Smooth muscle cell (in vitro differentiated cells): ENCODE data around the gene TNFRSF1A. TPM values are rescaled to one million over a fixed set of nuclear protein-coding genes. Genes with fewer than 3 reads are reported as not detected.
A peak's percentile ranks its signal among the peaks of the same experiment; 100 is the strongest.

Source experiments
- DNase-seq: peaks from one replicate; lab custom pipeline; 2025; ENCODE audit not compliant: unreplicated experiment; lab: John Stamatoyannopoulos, UW
- H2AFZ ChIP-seq: fragments of 200-600 bp; sonication (generic); 2 replicates; pipeline ENCODE4 v1.6.0; 2016; ENCODE audit warnings: antibody characterized with exemption, low read depth, mild to moderate bottlenecking
- H3F3A ChIP-seq: fragments of 200-600 bp; sonication (generic); 2 replicates; pipeline ENCODE4 v1.6.0; 2017; ENCODE audit warnings: antibody characterized with exemption, low read depth
- H3K27ac ChIP-seq: fragments of 200-600 bp; sonication (generic); 2 replicates; pipeline ENCODE4 v1.5.1; 2016; ENCODE audit warnings: low read depth, mild to moderate bottlenecking
- H3K27me3 ChIP-seq: fragments of 200-600 bp; sonication (generic); 2 replicates; pipeline ENCODE4 v1.6.1; 2016; ENCODE audit warnings: low read depth, mild to moderate bottlenecking
- H3K36me3 ChIP-seq: fragments of 200-600 bp; sonication (generic); 2 replicates; pipeline ENCODE4 v1.5.1; 2016; ENCODE audit warnings: low read depth
- H3K4me1 ChIP-seq: fragments of 200-600 bp; sonication (generic); 2 replicates; pipeline ENCODE4 v1.5.1; 2016; ENCODE audit warnings: low read depth
- H3K4me2 ChIP-seq: fragments of 200-600 bp; sonication (generic); 2 replicates; pipeline ENCODE4 v1.6.0; 2016; ENCODE audit warnings: mild to moderate bottlenecking
- H3K4me3 ChIP-seq: fragments of 200-600 bp; sonication (generic); 2 replicates; pipeline ENCODE4 v1.5.1; 2016; ENCODE audit warnings: mild to moderate bottlenecking
- H3K79me2 ChIP-seq: fragments of 200-600 bp; sonication (generic); 2 replicates; pipeline ENCODE4 v1.6.0; 2016; ENCODE audit warnings: low read depth, mild to moderate bottlenecking
- H3K9ac ChIP-seq: fragments of 200-600 bp; sonication (generic); 2 replicates; pipeline ENCODE4 v1.6.0; 2016; ENCODE audit warnings: low read depth
- H3K9me3 ChIP-seq: fragments of 200-600 bp; sonication (generic); replicated peaks from 2 replicates; pipeline ENCODE4 v1.5.1; 2016; ENCODE audit warnings: low read depth
- H4K20me1 ChIP-seq: fragments of 200-600 bp; sonication (generic); 2 replicates; pipeline ENCODE4 v1.6.0; 2016; ENCODE audit warnings: low read depth
- CTCF ChIP-seq: fragments of 200-600 bp; sonication (generic); IDR thresholded peaks from 2 replicates; pipeline ENCODE4 v1.5.1; 2017; ENCODE audit warnings: borderline replicate concordance, mild to moderate bottlenecking, antibody characterized with exemption; ENCODE audit not compliant: insufficient read depth, poor library complexity, severe bottlenecking
- WGBS: methylation state at CpG from one replicate; pipeline ENCODE4 v1.1.7; 2016; ENCODE audit warnings: low lambda C conversion rate; 5-methylcytosine and 5-hydroxymethylcytosine counted together
- polyA plus RNA-seq: library from polyadenylated mRNA; unstranded; fragments of >200 nt; fragmentation: Nextera tagmentation; extraction: Ambion mirVana; gene quantifications from 2 replicates; pipeline ENCODE4 v1.2.1, GENCODE V29; 2016
- total RNA-seq: library from RNA; depleted of rRNA; stranded (reverse); fragments of >200 nt; gene quantifications from 2 replicates; pipeline ENCODE4 v1.2.3, GENCODE V29; 2014

Gene TNFRSF1A
- total and polyA plus RNA-seq, 2 experiments from 2014 or later = 110 to 144 TPM

- 91% methylated on average over 7 of the region's 7 CpGs for WGBS
- TF ChIP-seq CTCF = no peak
- H3K4me1 ChIP-seq = no peaks in the 10 kb centered on the region
Measured at GRCh38 chr12:6301721-6302120, 40.2 kb downstream of the TNFRSF1A start.

GRCh38 chr12:6297170-6297569 is 44.7 kb downstream of the TNFRSF1A start:
- no peak overlapping the region for H2AFZ ChIP-seq
- no peaks in the 10 kb centered on the region for H3K4me1 ChIP-seq
- no peaks in the 10 kb centered on the region for H3K79me2 ChIP-seq
- H3K36me3 ChIP-seq = no peaks in the 10 kb centered on the region
- H3K27me3 ChIP-seq = no peaks in the 10 kb centered on the region
- TF ChIP-seq CTCF = no peak
- DNase-seq = no peak
- no peaks in the 10 kb centered on the region for H3K9me3 ChIP-seq
- no peak overlapping the region for H3K4me2 ChIP-seq
- H3F3A ChIP-seq = no peaks in the 10 kb centered on the region
- H3K27ac ChIP-seq = no peak overlapping the region
- no peak overlapping the region for H3K9ac ChIP-seq
- H4K20me1 ChIP-seq = no peaks in the 10 kb centered on the region
- 96% methylated on average over 9 of the region's 10 CpGs for WGBS
- no peak overlapping the region for H3K4me3 ChIP-seq

More at GRCh38 chr12:6301721-6302120, 40.2 kb downstream of the TNFRSF1A start:
- Histone ChIP-seq H2AFZ (no peak overlapping the region), H3K27me3 (no peaks in the 10 kb centered on the region), H3K9ac (no peak overlapping the region), H3F3A (no peaks in the 10 kb centered on the region), H3K36me3 (no peaks in the 10 kb centered on the region), H3K4me3 (no peak overlapping the region), H3K79me2 (no peaks in the 10 kb centered on the region), H3K4me2 (no peak overlapping the region), H3K9me3 (no peaks in the 10 kb centered on the region), H3K27ac (no peak overlapping the region), H4K20me1 (no peaks in the 10 kb centered on the region)
- DNase-seq = no peak

- peak overlapping the region; percentile 15 for H3K4me2 ChIP-seq
- no peaks in the 10 kb centered on the region for H4K20me1 ChIP-seq
- H3K79me2 ChIP-seq = no peaks in the 10 kb centered on the region
- no peak overlapping the region for H2AFZ ChIP-seq
- H3K36me3 ChIP-seq = no peaks in the 10 kb centered on the region
- no peak overlapping the region for H3K4me3 ChIP-seq
- H3K27ac ChIP-seq = peak overlapping the region; percentile 89
- no peaks in the 10 kb centered on the region for H3K4me1 ChIP-seq
- no peaks in the 10 kb centered on the region for H3K9me3 ChIP-seq
- 67% methylated on average over 5 of the region's 5 CpGs for WGBS
- no peak for TF ChIP-seq CTCF
- no peaks in the 10 kb centered on the region for H3F3A ChIP-seq
- H3K9ac ChIP-seq = peak overlapping the region; percentile 88
- no peak for DNase-seq
- H3K27me3 ChIP-seq = no peaks in the 10 kb centered on the region
Measured at GRCh38 chr12:6295094-6295811, 46.6 kb downstream of the TNFRSF1A start.
